Measurements from ENCODE around the gene ZBTB16.

The ZBTB16 gene

GRCh38 chr11:114256176-114256966, 196.9 kb downstream of the ZBTB16 start:
- DNase-seq (ENCODE audit: low read depth in 1 of 2, low spot score in 1 of 2) = no peak

GRCh38 chr11:114256967-114257286, 197.4 kb downstream of the ZBTB16 start:
- no peak for DNase-seq (ENCODE audit: low read depth in 1 of 2, low spot score in 1 of 2)

GRCh38 chr11:114257621-114258558, 198.4 kb downstream of the ZBTB16 start:
- DNase-seq (ENCODE audit: low read depth in 1 of 2, low spot score in 1 of 2) = no peak

- no peak for DNase-seq (ENCODE audit: low read depth in 1 of 2, low spot score in 1 of 2)
These were observed 199.2 kb downstream of the ZBTB16 start for GRCh38 chr11:114258696-114259095.

GRCh38 chr11:114259124-114259526, 199.6 kb downstream of the ZBTB16 start:
- no peak for DNase-seq (ENCODE audit: low read depth in 1 of 2, low spot score in 1 of 2)

- no peak for DNase-seq (ENCODE audit: low read depth in 1 of 2, low spot score in 1 of 2)
These were observed 200.1 kb downstream of the ZBTB16 start for GRCh38 chr11:114259551-114259983.

GRCh38 chr11:114260077-114260476, 200.6 kb downstream of the ZBTB16 start:
- no peak for DNase-seq (ENCODE audit: low read depth in 1 of 2, low spot score in 1 of 2)

GRCh38 chr11:114260483-114260882, 201.0 kb downstream of the ZBTB16 start:
- no peak for DNase-seq (ENCODE audit: low read depth in 1 of 2, low spot score in 1 of 2)

- DNase-seq (ENCODE audit: low read depth in 1 of 2, low spot score in 1 of 2) = no peak
These were observed 202.3 kb downstream of the ZBTB16 start for GRCh38 chr11:114261791-114262190.

- DNase-seq (ENCODE audit: low read depth in 1 of 2, low spot score in 1 of 2) = no peak
These were observed 203.4 kb downstream of the ZBTB16 start for GRCh38 chr11:114262681-114263512.

- DNase-seq (ENCODE audit: low read depth in 1 of 2, low spot score in 1 of 2) = no peak
These were observed 204.1 kb downstream of the ZBTB16 start for GRCh38 chr11:114263513-114264170.

GRCh38 chr11:114264381-114264780, 204.9 kb downstream of the ZBTB16 start:
- no peak for DNase-seq (ENCODE audit: low read depth in 1 of 2, low spot score in 1 of 2)

GRCh38 chr11:114265122-114265878, 205.8 kb downstream of the ZBTB16 start:
- DNase-seq (ENCODE audit: low read depth in 1 of 2, low spot score in 1 of 2) = no peak

GRCh38 chr11:114269498-114269897, 210.0 kb downstream of the ZBTB16 start:
- DNase-seq (ENCODE audit: low read depth in 1 of 2, low spot score in 1 of 2) = no peak

- DNase-seq (ENCODE audit: low read depth in 1 of 2, low spot score in 1 of 2) = no peak
These were observed 211.2 kb downstream of the ZBTB16 start for GRCh38 chr11:114270531-114271270.

- DNase-seq (ENCODE audit: low read depth in 1 of 2, low spot score in 1 of 2) = no peak
These were observed 211.8 kb downstream of the ZBTB16 start for GRCh38 chr11:114271316-114271715.

GRCh38 chr11:114272311-114272710, 212.8 kb downstream of the ZBTB16 start:
- no peak for DNase-seq (ENCODE audit: low read depth in 1 of 2, low spot score in 1 of 2)

- no peak for DNase-seq (ENCODE audit: low read depth in 1 of 2, low spot score in 1 of 2)
These were observed 213.6 kb downstream of the ZBTB16 start for GRCh38 chr11:114273071-114273470.

- no peak for DNase-seq (ENCODE audit: low read depth in 1 of 2, low spot score in 1 of 2)
These were observed 214.6 kb downstream of the ZBTB16 start for GRCh38 chr11:114273890-114274635.

All from activated CD4-positive, alpha-beta T cell treated with anti-CD3 and anti-CD28 coated beads, Interleukin-2, amount 50 U/mL, for 24 hours (primary cell).